Measurements from ENCODE around the gene BAIAP2. TPM values are rescaled to one million over a fixed set of nuclear protein-coding genes. Genes with fewer than 3 reads are reported as not detected.
A peak's percentile ranks its signal among the peaks of the same experiment; 100 is the strongest.

Gene BAIAP2
- total RNA-seq, 1 donor from 2014 or later: 27.9 TPM

- Histone ChIP-seq H3K9me3 (replicated peaks) (no peaks in the 10 kb centered on the region), H3K36me3 (no peaks in the 10 kb centered on the region), H3K4me1 (peaks cover 87% of the 10 kb centered on the region), H3K27ac (replicated peaks) (peak overlapping the region; percentile 78), H3K4me3 (peak overlapping the region; percentile 76), H3K27me3 (ENCODE audit: low read depth) (no peaks in the 10 kb centered on the region)
- intact Hi-C loops (cut with micrococcal nuclease): no loop called here
- no peak for DNase-seq
- TF ChIP-seq, protein P1, sequence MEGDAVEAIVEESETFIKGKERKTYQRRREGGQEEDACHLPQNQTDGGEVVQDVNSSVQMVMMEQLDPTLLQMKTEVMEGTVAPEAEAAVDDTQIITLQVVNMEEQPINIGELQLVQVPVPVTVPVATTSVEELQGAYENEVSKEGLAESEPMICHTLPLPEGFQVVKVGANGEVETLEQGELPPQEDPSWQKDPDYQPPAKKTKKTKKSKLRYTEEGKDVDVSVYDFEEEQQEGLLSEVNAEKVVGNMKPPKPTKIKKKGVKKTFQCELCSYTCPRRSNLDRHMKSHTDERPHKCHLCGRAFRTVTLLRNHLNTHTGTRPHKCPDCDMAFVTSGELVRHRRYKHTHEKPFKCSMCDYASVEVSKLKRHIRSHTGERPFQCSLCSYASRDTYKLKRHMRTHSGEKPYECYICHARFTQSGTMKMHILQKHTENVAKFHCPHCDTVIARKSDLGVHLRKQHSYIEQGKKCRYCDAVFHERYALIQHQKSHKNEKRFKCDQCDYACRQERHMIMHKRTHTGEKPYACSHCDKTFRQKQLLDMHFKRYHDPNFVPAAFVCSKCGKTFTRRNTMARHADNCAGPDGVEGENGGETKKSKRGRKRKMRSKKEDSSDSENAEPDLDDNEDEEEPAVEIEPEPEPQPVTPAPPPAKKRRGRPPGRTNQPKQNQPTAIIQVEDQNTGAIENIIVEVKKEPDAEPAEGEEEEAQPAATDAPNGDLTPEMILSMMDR (IDR thresholded peaks at IDR 0.05; ENCODE audit: borderline replicate concordance): no peak
Measured at GRCh38 chr17:81037798-81038733, 3.1 kb downstream of the BAIAP2 start.

DNA sequence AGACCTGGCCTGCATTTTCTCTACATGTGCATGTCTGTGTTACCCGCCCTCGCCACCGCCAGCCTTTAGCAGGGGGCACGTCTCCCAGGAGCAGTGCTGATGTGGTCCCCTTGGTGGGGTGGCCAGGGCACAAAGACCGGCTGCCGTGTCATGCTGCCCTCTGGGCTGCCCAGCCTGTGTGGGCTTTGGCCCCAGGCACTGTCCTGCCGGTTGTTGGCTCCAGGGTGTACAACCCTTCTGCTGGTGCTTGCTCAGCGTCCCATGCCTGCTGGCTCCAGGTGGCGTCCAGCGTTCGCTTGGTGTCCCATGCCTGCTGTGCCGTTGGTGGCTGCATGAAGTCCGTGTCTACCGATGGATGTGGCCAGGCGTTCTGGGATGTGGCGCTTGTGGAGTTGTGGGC is 4.1 kb downstream of the BAIAP2 start:
- Histone ChIP-seq H3K27me3 (ENCODE audit: low read depth) (no peaks in the 10 kb centered on the region), H3K4me3 (no peak overlapping the region), H3K27ac (replicated peaks) (peak overlapping the region; percentile 78), H3K9me3 (replicated peaks) (no peaks in the 10 kb centered on the region), H3K36me3 (no peaks in the 10 kb centered on the region), H3K4me1 (peaks cover 87% of the 10 kb centered on the region)
- TF ChIP-seq, protein P1 (IDR thresholded peaks at IDR 0.05; ENCODE audit: borderline replicate concordance): no peak
- no peak for DNase-seq
- intact Hi-C loops (cut with micrococcal nuclease): no loop called here

DNA sequence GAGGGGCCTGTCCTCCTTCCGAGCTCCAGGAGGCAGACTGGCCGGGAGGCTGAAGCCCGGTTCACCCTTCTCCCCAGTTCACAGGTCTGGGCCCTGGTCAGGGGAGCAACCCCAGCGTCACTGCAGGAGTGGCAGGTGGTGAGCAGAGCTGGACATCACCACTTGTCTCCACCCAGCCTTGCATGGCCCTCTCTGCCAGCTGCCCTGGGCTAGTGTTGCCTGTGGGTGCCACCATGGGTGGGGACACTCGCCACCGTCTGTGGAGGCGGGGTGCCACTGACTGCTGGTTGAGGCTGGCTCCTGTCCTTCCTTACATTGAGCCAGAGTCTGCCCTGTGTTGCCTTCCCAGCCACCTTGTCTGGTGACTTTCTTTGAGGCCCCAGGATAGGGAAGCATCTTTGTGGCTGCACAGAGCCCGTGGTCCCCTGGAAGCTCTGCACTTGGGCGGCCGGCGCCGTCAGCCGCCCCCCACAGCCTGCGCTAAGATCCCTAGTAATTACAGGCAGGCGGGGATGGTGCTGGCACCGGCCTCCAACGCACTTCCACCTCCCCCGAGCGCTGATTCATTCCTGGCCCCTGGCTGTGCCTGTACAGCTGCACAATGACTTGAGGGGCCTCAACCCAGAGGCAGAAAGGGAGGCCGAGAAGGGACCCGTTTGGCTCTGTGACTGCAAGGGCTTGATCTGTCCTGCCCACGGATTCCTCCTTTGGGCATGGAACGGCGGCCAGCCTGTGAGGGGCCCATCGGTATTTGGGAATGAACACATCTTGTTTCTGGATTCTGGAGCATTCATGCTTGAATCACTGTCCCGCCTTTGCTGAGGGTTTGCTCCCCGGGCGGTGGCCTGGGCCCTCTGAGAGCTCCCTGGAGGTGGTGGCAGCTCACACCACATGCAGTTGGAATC is 5.2 kb downstream of the BAIAP2 start:
- peaks cover 94% of the 10 kb centered on the region for H3K4me1 ChIP-seq
- TF ChIP-seq, protein P1 (IDR thresholded peaks at IDR 0.05; ENCODE audit: borderline replicate concordance): no peak

DNA sequence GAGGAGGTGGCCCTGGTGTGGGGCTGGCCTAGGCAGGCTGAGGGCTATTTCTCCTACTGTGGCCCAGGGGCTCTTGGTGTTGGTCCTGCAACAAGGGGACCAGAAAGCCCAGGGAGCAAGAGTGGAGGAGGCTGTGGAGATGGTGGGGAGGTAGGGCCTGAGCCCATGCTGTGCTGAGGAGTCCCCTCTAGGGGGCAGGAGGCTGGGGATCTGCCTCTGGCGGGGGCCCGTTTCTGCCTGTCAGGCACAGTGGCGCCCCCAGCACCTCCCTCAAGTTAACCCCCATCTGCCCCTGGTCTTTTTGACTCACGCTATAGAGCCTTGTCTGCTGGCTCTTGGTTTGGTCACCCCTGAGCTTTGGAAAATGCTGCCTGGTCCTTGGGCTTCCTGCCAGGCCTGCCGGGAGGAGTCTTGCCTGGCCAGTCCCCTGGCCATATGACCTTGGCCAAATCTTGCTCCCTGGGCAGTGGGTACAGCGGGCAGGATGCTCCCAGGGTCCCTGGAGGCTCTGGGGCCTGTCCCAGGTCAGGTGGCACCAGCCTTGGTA is 5.9 kb downstream of the BAIAP2 start:
- H3K9me3 ChIP-seq (replicated peaks): no peaks in the 10 kb centered on the region
- H3K27ac ChIP-seq (replicated peaks): no peak overlapping the region
- TF ChIP-seq, protein P1 (IDR thresholded peaks at IDR 0.05; ENCODE audit: borderline replicate concordance): peak; percentile 42
- DNase-seq: no peak
- peaks cover 98% of the 10 kb centered on the region for H3K4me1 ChIP-seq
- intact Hi-C loops (cut with micrococcal nuclease): no loop called here
- H3K36me3 ChIP-seq: no peaks in the 10 kb centered on the region
- no peaks in the 10 kb centered on the region for H3K27me3 ChIP-seq (ENCODE audit: low read depth)
- H3K4me3 ChIP-seq: no peak overlapping the region

More for the DNA sequence above, 5.2 kb downstream of the BAIAP2 start:
- Histone ChIP-seq H3K27ac (replicated peaks) (no peak overlapping the region), H3K27me3 (ENCODE audit: low read depth) (no peaks in the 10 kb centered on the region), H3K9me3 (replicated peaks) (no peaks in the 10 kb centered on the region), H3K4me3 (no peak overlapping the region), H3K36me3 (no peaks in the 10 kb centered on the region)
- intact Hi-C loops (cut with micrococcal nuclease): no loop called here
- DNase-seq: no peak

GRCh38 chr17:81042606-81043005 is 7.7 kb downstream of the BAIAP2 start:
- intact Hi-C loops (cut with micrococcal nuclease): no loop called here
- Histone ChIP-seq H3K27me3 (ENCODE audit: low read depth) (no peaks in the 10 kb centered on the region), H3K36me3 (no peaks in the 10 kb centered on the region), H3K4me1 (peaks cover 98% of the 10 kb centered on the region), H3K9me3 (replicated peaks) (no peaks in the 10 kb centered on the region), H3K4me3 (no peak overlapping the region), H3K27ac (replicated peaks) (peak overlapping the region; percentile 85)
- DNase-seq: no peak
- TF ChIP-seq, protein P1 (IDR thresholded peaks at IDR 0.05; ENCODE audit: borderline replicate concordance): no peak

All from left ventricle myocardium inferior (tissue), 1 donor.